GM19467 (cell line): Measurements from ENCODE around the gene ZXDC.

Experiments used
- ATAC-seq: cut with Tn5 transposase; IDR thresholded peaks from one replicate; pipeline ENCODE4 v1.9.1; 2021; ENCODE audit warnings: mild to moderate bottlenecking, moderate library complexity; ENCODE audit not compliant: unreplicated experiment

Gene ZXDC

DNA sequence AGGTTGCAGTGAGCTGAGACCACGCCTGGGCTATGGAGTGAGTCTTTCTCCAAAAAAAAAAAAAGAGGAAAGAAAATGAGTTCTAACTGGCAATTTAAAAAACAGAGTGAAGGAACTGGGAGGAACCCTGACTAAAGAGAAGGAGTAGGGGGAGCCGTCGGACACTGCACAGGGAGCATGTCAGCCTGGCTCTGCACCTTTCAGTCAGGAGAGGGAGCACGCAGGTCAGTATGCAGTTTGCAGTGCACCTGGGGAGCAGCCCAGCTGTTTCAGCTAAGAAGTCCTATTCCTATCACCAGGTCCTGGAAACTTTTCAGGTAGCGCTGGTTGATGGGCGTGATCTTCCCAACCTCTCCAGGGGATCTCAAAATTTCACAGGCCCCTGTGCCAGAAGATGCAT lies 14.9 kb upstream of the ZXDC start:
- ATAC-seq, result no peak

DNA sequence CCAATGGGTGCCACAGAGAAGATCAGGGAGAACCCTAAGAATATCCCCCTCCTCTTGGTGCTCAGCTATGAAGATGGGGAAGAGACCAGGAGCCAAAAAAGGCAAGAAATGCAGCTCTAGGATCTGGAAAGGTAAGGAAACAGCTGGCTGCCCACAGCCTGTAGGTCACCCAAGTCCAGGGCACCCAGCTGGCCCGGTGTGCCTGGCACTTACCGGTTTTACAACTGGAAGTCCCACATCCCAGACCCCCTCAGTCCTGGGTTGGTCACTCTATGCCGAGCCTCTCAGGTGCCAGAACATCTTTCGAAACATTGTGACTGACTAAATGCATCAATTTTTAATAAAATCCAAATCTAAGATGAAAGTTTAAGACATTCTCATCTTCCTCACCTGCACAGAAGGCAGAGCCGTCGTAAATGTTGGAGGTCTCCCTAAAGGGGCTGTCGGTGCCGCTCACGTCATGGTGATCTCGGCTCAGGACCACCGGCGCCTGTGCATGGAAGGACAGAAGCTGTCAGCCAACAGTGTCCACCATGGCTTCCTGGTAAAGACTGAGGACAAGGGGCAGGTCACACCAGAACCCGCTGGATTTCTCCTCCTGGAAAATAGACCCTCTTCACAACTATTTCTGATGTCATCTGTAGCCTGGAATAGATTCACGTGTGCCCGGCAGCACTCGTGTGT lies 13.3 kb upstream of the ZXDC start:
- ATAC-seq, result no peak

DNA sequence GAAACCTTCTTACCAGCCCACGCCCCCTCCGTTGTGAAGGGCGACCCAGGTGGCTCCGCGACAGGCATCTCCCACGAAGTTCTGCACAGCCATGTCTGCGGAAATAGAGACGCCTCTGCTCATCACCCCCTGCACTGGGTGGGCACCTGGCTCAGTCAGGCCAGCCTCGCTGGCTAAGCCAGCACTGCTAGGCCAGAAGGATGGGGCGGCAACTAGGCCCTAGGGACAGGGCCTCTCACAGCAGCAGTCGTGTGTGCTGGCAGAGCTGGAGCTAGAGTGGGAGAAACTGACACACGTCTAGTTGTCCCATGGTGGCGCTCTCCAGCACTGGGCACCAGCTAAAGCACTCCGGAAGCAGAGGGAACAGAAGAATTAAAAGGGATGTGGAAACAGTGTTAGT lies 12.5 kb upstream of the ZXDC start:
- ATAC-seq, result no peak

DNA sequence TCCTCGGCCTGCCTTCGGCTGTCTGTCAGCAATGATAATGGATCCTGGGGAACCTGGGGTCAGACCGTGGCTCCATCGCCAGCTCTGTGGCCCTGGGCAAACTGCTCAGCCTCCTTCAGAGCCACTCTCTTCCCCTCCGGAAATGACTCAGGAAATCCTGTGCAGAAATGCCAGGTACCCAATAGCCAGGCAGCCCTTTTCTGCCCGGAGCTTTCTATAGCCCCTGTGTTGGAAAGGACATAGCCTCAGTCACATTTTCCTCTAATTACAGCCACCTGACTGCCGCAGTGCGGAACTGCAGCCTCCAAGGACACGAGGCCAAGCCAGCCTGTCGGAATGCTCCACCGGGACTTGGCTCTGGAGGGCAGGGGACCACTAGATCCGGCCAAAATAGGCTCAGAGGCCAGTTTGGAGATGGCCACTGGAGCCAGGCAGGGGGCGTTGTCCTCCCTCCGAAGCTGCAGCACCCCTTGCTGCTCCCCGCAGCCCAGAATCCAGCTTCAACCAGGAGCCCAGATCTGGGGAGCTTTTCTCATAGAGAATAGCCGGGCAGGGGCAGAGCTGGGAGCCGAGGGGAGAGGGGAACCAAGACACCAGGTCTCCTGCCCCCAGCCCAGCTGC lies 11.6 kb upstream of the ZXDC start:
- ATAC-seq, result no peak

DNA sequence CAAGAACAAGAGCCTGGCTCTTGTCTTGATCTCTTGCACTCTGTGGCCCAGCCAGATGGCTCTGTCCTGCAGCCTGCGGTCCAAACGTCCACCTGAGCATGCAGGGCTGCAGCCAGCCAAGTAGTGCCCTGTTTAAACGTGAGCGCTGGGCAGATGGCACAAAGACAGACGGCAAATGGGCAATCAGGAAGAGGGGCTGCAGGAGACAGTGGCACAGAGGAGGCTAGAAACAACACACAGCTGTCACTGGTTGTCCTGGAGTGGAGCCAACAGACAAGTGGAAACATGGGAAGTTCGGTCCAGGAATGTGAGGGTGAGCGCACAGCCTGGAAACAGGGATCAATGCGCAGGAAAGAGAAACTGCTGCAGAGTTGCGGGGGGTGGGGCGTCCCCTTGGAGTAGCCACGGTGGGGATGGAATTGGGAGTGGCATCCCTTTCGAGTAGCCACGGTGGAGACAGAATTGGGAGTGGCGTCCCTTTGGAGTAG lies 10.7 kb upstream of the ZXDC start:
- no peak for ATAC-seq

DNA sequence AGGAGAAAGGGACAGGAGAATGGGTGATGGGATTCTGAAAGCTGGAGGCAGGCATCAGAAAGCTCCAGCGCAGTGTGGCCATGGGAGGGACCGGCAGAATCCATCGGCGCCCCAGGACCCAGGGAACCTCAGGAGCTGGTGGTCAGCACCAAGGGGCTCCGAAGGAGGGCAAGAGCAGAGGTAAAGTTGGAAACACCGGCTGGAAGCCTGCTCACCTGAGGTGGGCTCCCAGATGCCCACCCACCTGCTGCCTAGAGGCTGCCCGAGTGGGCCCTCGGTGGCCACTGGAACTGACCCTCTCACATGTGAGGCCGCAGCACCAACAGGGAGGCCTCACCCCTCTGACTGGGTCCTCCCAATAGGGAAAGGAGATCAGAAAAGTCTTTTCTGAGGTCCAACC lies 10.3 kb upstream of the ZXDC start:
- no peak for ATAC-seq

DNA sequence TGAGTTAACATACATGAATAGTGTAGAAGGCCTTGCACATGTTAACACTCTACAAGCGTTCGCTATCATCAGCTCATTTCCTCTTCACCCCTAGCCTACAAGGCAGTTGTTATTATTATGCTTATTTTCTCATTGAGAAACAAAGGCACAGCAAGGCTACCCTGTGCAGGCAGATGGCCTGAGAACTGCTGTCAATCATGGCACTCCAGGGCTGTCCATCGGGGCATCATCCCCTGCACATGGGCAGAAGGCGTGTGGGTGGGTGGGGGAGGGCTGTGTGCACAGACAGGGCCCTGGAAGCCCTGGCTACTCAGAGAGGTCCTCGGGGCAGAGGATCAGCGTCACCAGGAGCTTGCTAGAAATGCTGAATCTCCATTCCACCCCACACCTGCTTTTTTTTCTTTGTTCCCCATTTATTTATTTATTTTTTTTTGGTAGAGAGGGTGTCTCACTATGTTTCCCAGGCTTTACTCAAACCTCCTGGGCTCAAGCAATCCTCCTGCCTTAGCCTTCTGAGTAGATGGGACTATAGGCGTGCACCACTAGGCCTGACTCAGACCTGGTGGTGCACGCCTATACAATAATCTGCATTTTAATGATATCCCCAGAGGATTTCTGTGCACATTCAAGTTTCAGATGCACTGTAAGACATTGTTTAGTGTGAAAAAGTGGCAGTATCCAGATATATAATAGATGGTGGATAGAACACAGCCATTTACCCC lies 9.6 kb upstream of the ZXDC start:
- ATAC-seq, result no peak

- ATAC-seq, result no peak
Measured at GRCh38 chr3:126484662-126485061, 9.0 kb upstream of the ZXDC start.

DNA sequence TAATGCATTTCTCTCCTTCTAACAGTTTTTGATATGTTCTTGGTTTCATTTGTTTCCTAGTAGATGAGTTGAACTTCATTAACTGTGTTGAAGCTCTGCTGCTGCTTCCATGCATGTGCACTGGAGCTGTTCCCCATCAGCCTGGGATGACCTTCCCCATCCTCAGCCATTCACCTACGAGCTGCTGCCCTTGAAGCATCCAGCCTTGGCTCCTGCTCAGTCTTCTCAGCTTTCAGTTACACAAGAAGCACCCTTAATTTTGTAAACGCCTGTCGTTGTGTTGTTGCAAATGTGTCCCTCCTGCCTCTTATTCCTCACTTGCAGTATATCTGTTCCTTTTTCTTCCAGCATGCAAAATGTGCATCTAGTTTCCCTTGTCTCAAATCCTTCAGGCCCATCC lies 8.5 kb upstream of the ZXDC start:
- no peak for ATAC-seq

DNA sequence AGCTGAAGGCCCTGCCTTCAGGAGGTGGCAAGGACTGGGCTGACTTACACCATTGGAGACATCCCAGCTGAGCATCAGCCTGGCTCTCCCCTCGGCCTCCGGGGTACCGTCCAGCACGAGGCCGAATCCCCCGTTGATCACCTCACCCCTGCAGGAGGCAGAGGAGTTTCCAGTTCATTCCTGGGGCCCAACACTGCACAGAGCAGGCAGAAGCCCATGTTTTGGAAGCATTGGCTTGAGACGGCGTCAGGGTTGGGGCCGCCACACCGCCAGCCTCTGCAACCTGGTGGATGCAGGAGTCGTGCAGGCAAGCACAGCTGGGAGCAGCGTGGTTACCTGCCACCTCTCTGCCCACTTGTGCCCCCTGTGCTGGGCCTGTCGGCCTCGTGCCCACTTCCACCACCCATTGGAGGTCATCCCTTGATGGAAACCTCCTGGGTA lies 7.7 kb upstream of the ZXDC start:
- ATAC-seq, result no peak

DNA sequence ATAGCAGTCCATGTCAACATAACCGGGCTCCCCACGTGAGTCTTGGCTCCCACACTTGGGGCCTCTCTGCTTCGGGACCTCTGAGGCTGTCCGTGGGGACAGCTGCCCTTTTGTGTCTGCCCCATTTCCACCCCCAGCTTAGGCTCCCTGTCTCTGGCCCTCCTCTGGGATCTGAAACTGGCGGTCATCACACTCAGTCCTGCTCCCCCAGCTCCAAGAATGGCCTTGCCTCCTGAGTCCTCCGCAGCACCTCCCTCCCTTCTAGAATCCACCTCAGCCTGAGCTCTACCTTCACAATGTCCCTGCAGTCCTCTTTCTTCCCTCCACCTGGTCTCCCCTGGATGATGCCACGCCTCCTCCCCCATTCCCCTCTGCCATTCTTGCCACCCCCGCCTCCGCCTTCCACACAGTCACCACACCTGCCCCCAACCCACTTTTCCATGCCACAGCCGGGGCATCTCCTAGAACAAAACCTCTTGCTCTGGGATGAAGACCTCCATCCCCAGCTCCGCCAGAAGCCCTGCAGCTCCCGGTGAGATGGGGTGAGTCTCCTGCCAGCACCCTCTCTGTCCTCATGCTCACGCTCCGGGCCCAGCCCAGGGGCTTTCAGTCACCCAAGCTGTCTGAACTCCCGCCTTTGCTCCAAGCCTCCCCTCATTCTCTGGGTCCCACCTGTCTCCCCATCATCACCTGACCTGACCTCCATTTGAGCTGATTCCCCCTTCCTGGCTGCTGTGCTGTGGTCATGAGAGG lies 7.0 kb upstream of the ZXDC start:
- no peak for ATAC-seq

- no peak for ATAC-seq
Measured at GRCh38 chr3:126481808-126482502, 6.3 kb upstream of the ZXDC start.

- no peak for ATAC-seq
Measured at GRCh38 chr3:126480861-126481260, 5.2 kb upstream of the ZXDC start.

DNA sequence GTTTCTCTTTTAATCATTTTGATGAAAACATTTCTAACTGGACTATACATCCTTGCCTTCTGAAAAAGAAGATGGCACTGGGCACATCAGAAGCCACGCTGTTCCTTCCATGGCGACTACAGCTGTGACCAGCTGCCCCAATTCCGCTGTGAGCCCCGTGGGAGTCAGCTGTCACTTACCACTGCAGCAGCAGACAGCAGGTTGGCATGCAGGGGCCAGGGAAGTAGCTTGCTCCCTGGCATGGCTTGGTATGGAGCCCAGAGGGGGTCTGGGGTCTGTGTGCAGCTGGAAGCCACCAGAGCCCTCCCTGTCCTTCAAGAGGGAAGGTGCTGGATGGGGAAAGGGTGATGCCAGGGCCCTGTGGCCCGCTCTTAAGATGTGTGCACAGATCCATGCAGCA lies 4.5 kb upstream of the ZXDC start:
- ATAC-seq, result no peak

- no peak for ATAC-seq
Measured at GRCh38 chr3:126479642-126480041, 4.0 kb upstream of the ZXDC start.

- ATAC-seq, result no peak
Measured at GRCh38 chr3:126478581-126479310, 3.1 kb upstream of the ZXDC start.

DNA sequence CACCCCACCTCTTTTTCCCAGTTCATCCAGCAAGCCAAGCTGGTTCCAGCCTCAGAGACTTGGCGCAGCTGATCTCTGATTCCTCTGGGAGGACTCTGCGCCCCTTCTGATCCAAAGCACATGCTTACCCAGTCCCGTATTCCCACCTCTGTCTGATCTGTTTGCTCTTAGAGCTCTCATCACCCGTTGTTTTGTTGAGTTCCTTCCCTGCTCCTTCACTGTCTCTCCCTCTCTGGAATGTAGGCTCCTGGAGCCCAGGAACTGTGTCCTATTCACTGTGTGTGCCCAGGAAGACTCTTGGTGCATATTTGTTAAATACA lies 1.3 kb upstream of the ZXDC start:
- ATAC-seq, result no peak

- ATAC-seq, result peak; percentile 31
Measured at GRCh38 chr3:126476166-126477060, 722 bp upstream of the ZXDC start.
